ENCODE results near the gene HOXC12.

- TF ChIP-seq CTCF (IDR thresholded peaks at IDR 0.05) (no peak), POLR2A (IDR thresholded peaks at IDR 0.05) (no peak)
Measured at GRCh38 chr12:53973236-53974042, 18.7 kb downstream of the HOXC12 start.

Measured in thyroid gland (tissue), 4 donors.